Adrenal gland (tissue), 12 donors: ENCODE results near the gene DMRT1. TPM values are rescaled to one million over a fixed set of nuclear protein-coding genes. Genes with fewer than 3 reads are reported as not detected.
"Not testable (repeated sequence)": the region's sequence is repeated elsewhere in the genome, so short reads cannot be mapped to it uniquely, and the experiment has no call there.

Experiments
- DNase-seq, 7 donors: peaks; one replicate each; pipeline ENCODE4 v3.0.0-alpha.2; 2019 to 2020
- H3K27ac ChIP-seq, 5 donors: fragments of 200-600 bp; sonication (generic) in 4 of 5; 1 replicate in 3 of 5; 2 replicates in 2 of 5; pipeline versions ENCODE4 v1.5.1 to v1.8.0; 2016 to 2020; ENCODE audit warnings: mild to moderate bottlenecking in 1 of 5
- H3K27me3 ChIP-seq: fragments of 200-600 bp; 2 replicates; pipeline ENCODE4 v1.8.0; 2021
- H3K36me3 ChIP-seq, 2 donors: fragments of 200-600 bp; replicated peaks in 1 of 2; 1 replicate in 1 of 2; 2 replicates in 1 of 2; pipeline versions ENCODE4 v1.5.1 to v1.8.0; 2018 to 2022
- H3K4me1 ChIP-seq, 2 donors: fragments of 200-600 bp; replicated peaks in 1 of 2; 1 replicate in 1 of 2; 2 replicates in 1 of 2; pipeline versions ENCODE4 v1.5.1 to v1.8.0; 2018 to 2021
- H3K4me3 ChIP-seq, 4 donors: fragments of 200-600 bp; sonication (generic) in 3 of 4; one replicate each; pipeline ENCODE4 v1.5.1; 2016 to 2018
- H3K9me3 ChIP-seq, 3 donors: fragments of 200-600 bp; sonication (generic) in 1 of 3; replicated peaks in 1 of 3; 1 replicate in 2 of 3; 2 replicates in 1 of 3; pipeline versions ENCODE4 v1.5.1 to v1.8.0; 2016 to 2021
- POLR2A ChIP-seq, 2 donors: fragments of 450-650 bp; IDR thresholded peaks; one replicate each; pipeline ENCODE4 v1.6.1; 2017; ENCODE audit warnings: antibody characterized with exemption in 2 of 2, mild to moderate bottlenecking in 2 of 2, moderate library complexity in 1 of 2
- WGBS, 4 donors: extraction: QIAGEN DNeasy Blood & Tissue Kit in 2 of 4; methylation state at CpG; one replicate each; pipeline versions ENCODE4 v1.1.5 to v1.1.7; 2013 to 2017; 5-methylcytosine and 5-hydroxymethylcytosine counted together
- intact Hi-C, 2 donors: fragments of 100-400 bp; cut with DNase I; formaldehyde crosslinking; loops; one replicate each; pipeline versions ENCODE4 v1.14.1 to v1.15.0; 2022 to 2023
- polyA plus RNA-seq, 3 donors: library from polyadenylated mRNA; stranded (reverse); fragments of 200-250 nt in 2 of 3; fragments of 350-450 nt in 1 of 3; fragmentation: Illumina TruSeq in 1 of 3; extraction: RNeasy Lipid Tissue Mini Kit (QIAGEN cat#74804) in 1 of 3; gene quantifications; one replicate each; pipeline ENCODE4 v1.2.3, GENCODE V29; 2013 to 2014
- total RNA-seq, 9 donors: library from RNA; depleted of rRNA in 4 of 9; stranded (reverse); fragments of >200 nt in 4 of 9; fragments of 120-200 nt in 1 of 9; fragmentation: NEBNext Ultra II Directional in 1 of 9; extraction: Animal tissue kit (Norgen Biotek cat#: 25700) in 1 of 9; gene quantifications; one replicate each; pipeline versions ENCODE4 v1.1.0 to v1.2.4, GENCODE V29; 2013 to 2023
- TF ChIP-seq, protein P1 (sequence below), 6 experiments: fragments of 450-650 bp in 4 of 6; fragments of 200-600 bp in 2 of 6; sonication (generic) in 1 of 6; IDR thresholded peaks; 1 replicate in 5 of 6; 2 replicates in 1 of 6; pipeline versions ENCODE4 v1.5.1 to v1.8.0; 2016 to 2021; ENCODE audit warnings: antibody characterized with exemption in 6 of 6, mild to moderate bottlenecking in 2 of 6, moderate library complexity in 1 of 6
- donor health status: healthy with polysubstance abuse.
- donor health status: Bipolar disorder and iron deficiency.
- donor health status: DM: yes; HTN: yes; CAD: no.
- donor health status: DM: no; HTN: no; CAD: no.
- donor health status: DM: no; HTN: no; CAD: no.
- donor health status: DM: yes; HTN: yes; CAD: no.

Gene DMRT1
- total and polyA plus RNA-seq, 12 donors, result 9.2 TPM; not detected in 11

DNA sequence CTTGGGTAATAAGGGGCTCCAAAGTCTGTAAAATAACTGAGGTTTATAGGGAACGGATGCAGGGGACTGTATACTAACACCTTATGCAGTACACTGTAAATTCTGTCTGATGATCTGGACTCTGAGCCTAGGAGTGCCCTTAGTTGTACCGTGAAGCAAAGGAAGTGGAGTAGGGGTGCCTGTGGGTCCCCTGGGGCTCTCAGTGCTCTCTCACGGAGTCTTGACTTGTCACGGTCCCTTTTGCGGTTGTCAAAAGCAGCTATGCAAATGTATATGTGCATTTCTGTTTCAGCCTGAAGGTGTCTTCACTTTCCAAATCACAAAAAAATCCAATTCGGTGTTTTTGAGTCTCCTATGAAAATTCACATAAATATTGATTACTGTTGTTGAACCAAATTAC, 17.8 kb downstream of the DMRT1 start:
- H3K36me3 ChIP-seq, result no peaks in the 10 kb centered on the region
- H3K4me3 ChIP-seq, result no peak overlapping the region
- no peaks in the 10 kb centered on the region for H3K27me3 ChIP-seq
- no peak overlapping the region for H3K27ac ChIP-seq
- no peaks in the 10 kb centered on the region for H3K9me3 ChIP-seq
- no peak for DNase-seq
- 67 to 71% (median 68%) methylated on average over 6 of the region's 6 CpGs for WGBS, 4 donors
- TF ChIP-seq, protein P1, sequence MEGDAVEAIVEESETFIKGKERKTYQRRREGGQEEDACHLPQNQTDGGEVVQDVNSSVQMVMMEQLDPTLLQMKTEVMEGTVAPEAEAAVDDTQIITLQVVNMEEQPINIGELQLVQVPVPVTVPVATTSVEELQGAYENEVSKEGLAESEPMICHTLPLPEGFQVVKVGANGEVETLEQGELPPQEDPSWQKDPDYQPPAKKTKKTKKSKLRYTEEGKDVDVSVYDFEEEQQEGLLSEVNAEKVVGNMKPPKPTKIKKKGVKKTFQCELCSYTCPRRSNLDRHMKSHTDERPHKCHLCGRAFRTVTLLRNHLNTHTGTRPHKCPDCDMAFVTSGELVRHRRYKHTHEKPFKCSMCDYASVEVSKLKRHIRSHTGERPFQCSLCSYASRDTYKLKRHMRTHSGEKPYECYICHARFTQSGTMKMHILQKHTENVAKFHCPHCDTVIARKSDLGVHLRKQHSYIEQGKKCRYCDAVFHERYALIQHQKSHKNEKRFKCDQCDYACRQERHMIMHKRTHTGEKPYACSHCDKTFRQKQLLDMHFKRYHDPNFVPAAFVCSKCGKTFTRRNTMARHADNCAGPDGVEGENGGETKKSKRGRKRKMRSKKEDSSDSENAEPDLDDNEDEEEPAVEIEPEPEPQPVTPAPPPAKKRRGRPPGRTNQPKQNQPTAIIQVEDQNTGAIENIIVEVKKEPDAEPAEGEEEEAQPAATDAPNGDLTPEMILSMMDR (IDR thresholded peaks at IDR 0.05), result no peak
- no peak for TF ChIP-seq POLR2A (IDR thresholded peaks at IDR 0.05)
- H3K4me1 ChIP-seq, result no peaks in the 10 kb centered on the region
- intact Hi-C loops, result no loop called here

DNA sequence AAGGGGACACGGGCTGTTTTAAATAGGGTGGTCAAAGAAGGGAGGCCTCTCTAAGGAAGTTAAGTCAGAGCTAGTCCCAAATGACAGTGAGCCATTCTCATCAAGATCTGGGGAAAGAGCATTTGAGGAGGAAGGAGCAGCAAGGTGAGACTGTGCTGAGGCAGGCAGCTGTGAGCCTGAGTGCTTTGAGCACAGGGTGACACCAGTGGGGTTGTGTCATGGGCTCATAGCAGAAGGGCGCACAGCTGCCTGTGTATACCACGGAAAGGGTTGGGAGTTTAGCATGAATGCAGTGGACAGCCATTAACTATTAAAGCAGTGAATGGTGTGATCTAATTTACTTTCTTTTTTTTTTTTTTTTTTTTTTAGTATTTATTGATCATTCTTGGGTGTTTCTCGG, 19.2 kb downstream of the DMRT1 start:
- no peaks in the 10 kb centered on the region for H3K9me3 ChIP-seq

DNA sequence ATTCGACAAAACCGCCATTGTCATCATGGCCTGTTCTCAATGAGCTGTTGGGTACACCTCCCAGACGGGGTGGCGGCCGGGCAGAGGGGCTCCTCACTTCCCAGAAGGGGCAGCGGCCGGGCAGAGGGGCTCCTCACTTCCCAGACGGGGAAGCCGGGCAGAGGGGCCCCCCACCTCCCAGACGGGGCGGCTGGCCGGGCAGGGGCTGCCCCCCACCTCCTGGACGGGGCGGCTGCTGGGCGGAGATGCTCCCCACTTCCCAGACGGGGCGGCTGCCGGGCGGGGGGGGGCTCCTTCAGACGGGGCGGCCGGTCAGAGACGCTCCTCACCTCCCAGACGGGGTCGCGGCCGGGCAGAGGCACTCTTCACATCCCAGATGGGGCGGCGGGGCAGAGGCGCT, 20.0 kb downstream of the DMRT1 start:
- H3K4me1 ChIP-seq, DNase-seq, H3K27ac ChIP-seq, H3K36me3 ChIP-seq, H3K4me3 ChIP-seq, H3K27me3 ChIP-seq, intact Hi-C loops, H3K9me3 ChIP-seq: not testable (repeated sequence)
- WGBS, 4 donors, result 84 to 96% (median 87%) methylated on average over 2 to 27 of the region's 30 CpGs

More for the DNA sequence above, 19.2 kb downstream of the DMRT1 start:
- DNase-seq, result no peak
- Histone ChIP-seq H3K27me3 (no peaks in the 10 kb centered on the region), H3K27ac (no peak overlapping the region), H3K4me3 (no peak overlapping the region), H3K4me1 (no peaks in the 10 kb centered on the region), H3K36me3 (no peaks in the 10 kb centered on the region)
- intact Hi-C loops, result no loop called here
- 62 to 82% (median 73%) methylated on average over 3 to 4 of the region's 4 CpGs for whole genome bisulfite sequencing, 4 donors
- TF ChIP-seq, protein P1 (IDR thresholded peaks at IDR 0.05), result no peak
- TF ChIP-seq POLR2A (IDR thresholded peaks at IDR 0.05), result no peak

DNA sequence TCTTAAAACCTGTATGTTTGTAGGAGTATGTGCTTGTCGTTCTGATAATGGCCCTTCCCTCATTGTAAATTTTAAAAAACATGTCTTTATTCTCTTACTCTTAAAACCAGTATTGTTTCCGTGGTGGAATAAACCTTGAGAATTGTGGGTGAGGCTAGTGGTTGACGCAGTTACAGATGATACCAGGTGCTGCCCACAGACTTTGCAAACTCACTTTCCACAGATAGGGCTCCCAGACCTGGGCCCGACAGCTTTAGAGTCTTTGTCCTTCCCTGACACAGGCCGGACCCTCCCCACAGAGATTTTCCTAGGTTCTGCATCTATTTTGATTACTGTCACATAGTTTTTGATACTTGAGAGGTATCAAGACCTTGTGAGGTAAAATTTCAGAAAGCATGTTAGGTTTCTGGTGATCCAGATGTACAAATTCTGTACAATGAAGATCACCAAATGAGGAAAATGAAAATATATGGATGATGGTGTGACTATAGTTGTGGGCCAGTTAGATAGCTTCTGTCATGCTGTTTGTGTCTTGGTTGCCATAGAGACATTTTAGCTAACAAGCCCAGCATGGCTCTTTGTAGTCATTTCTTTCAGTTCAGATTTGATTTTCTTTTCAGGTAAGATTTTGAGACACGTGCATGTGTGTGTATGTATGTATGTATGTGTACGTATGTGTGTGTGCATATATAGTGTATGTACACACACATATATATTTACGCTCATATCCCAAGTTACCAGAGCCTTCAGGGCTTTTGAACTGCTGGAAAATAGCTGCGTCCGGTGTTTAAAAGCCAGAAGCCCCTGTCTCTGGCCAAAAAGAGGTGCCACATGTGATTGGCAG, 33.8 kb downstream of the DMRT1 start:
- 67 to 80% (median 70%) methylated on average over 10 of the region's 10 CpGs for WGBS, 4 donors

More for the DNA sequence above, 33.8 kb downstream of the DMRT1 start:
- Histone ChIP-seq H3K9me3 (no peaks in the 10 kb centered on the region), H3K27ac (no peak overlapping the region), H3K4me1 (no peaks in the 10 kb centered on the region), H3K27me3 (peaks cover 10% of the 10 kb centered on the region), H3K4me3 (no peak overlapping the region), H3K36me3 (no peaks in the 10 kb centered on the region)
- TF ChIP-seq POLR2A (IDR thresholded peaks at IDR 0.05), result no peak
- TF ChIP-seq, protein P1 (IDR thresholded peaks at IDR 0.05), result no peak
- intact Hi-C loops, result no loop called here
- DNase-seq, result no peak
